ENCODE data around the gene HOXB6. TPM values are rescaled to one million over a fixed set of nuclear protein-coding genes. Genes with fewer than 3 reads are reported as not detected.
A peak's percentile ranks its signal among the peaks of the same experiment; 100 is the strongest.

Gene HOXB6
- total RNA-seq, 4 donors from 2014 or later, result 0.27 to 4.6 (median 0.45) TPM

- H3K4me3 ChIP-seq (ENCODE audit: low read depth, poor library complexity, severe bottlenecking), result peak overlapping the region; percentile 29
- TF ChIP-seq, protein P1, sequence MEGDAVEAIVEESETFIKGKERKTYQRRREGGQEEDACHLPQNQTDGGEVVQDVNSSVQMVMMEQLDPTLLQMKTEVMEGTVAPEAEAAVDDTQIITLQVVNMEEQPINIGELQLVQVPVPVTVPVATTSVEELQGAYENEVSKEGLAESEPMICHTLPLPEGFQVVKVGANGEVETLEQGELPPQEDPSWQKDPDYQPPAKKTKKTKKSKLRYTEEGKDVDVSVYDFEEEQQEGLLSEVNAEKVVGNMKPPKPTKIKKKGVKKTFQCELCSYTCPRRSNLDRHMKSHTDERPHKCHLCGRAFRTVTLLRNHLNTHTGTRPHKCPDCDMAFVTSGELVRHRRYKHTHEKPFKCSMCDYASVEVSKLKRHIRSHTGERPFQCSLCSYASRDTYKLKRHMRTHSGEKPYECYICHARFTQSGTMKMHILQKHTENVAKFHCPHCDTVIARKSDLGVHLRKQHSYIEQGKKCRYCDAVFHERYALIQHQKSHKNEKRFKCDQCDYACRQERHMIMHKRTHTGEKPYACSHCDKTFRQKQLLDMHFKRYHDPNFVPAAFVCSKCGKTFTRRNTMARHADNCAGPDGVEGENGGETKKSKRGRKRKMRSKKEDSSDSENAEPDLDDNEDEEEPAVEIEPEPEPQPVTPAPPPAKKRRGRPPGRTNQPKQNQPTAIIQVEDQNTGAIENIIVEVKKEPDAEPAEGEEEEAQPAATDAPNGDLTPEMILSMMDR (IDR thresholded peaks at IDR 0.05), result no peak
- no peak for TF ChIP-seq POLR2A (IDR thresholded peaks at IDR 0.05)
- intact Hi-C loops (cut with DNase I; ENCODE audit: low total_unique reads), result no loop called here
- 2 to 4% methylated on average over 16 to 19 of the region's 19 CpGs for WGBS, 2 donors
- no peak for DNase-seq (ENCODE audit: low spot score in 2 of 2)
These were observed 27.3 kb downstream of the HOXB6 start for GRCh38 chr17:48577330-48577945.

- TF ChIP-seq, protein P1 (IDR thresholded peaks at IDR 0.05), result no peak
- no peak for TF ChIP-seq POLR2A (IDR thresholded peaks at IDR 0.05)
- 22 to 27% methylated on average over 33 to 34 of the region's 43 CpGs for WGBS, 2 donors
- H3K4me3 ChIP-seq (ENCODE audit: low read depth, poor library complexity, severe bottlenecking), result no peak overlapping the region
- peak in 1 of 2 donors; percentile 93 for DNase-seq (ENCODE audit: low spot score in 2 of 2)
- intact Hi-C loops (cut with DNase I; ENCODE audit: low total_unique reads), result no loop called here
These were observed 28.1 kb downstream of the HOXB6 start for GRCh38 chr17:48576479-48577309.

DNA sequence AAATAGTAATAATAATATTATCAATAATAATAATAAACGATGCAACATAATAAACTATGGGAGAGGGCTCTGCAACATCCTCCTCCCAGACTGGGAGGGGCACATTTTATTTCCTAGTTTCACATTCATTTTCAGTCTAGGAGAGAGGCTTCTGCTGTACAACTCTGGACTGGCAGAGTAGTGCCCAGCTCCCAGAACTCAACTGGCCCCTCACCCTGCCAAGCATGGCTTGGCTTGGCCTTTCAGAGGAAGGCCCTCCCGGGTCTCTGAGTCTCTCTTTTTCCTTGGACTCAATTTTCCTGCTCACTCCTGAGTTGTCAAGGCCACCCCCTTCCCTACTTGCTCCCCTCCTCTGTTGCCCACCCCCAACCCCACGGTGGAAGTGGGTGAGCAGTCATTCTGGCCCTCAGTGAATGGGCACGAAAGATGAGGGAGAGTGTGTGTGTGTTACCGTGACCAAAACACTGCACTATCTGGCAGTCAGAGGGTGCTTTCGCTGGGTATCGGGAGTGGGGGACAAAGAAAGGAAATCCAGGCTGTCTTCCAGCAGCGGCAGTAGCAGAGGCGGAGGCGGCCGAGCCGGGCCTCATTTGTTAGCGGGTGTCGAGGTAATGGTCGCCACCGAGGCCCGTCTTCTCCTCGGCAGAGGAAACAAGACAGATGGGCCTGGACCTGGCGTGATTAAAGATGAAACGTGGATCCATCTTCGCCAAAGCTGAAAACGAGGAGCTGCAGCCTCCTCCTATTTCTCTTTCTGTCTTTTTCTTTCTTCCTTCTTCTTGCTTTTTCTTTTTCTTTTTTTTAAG lies 28.9 kb downstream of the HOXB6 start:
- TF ChIP-seq, protein P1 (IDR thresholded peaks at IDR 0.05), result no peak
- no peak for TF ChIP-seq POLR2A (IDR thresholded peaks at IDR 0.05)
- intact Hi-C loops (cut with DNase I; ENCODE audit: low total_unique reads), result no loop called here
- no peak overlapping the region for H3K4me3 ChIP-seq (ENCODE audit: low read depth, poor library complexity, severe bottlenecking)
- WGBS, 2 donors, result 58 to 67% methylated on average over 22 of the region's 22 CpGs
- no peak for DNase-seq (ENCODE audit: low spot score in 2 of 2)

DNA sequence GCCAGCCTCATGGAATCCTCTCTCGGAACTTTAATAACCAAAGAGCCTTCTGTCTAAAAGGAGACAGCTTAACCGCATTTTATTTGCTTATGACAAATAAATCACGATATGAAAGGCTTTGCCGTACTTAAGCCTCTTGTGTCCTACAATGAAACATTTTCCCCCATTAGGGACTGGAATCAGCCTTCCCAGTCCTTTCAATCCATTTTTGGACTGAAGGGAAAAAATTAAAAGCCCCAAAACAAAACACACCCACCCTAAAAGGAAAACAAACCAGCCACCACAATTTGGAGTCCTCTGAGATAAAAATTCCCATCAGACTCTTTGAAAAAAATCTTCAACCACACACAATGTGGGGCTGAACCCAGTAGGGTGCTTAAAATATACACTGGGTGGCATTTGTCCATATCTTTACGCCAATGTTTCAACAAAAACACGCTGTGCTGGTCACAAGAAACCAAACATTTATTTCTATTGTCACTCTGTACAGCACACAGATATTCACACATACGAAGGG lies 29.7 kb downstream of the HOXB6 start:
- WGBS, 2 donors, result 73 to 75% methylated on average over 7 of the region's 7 CpGs
- intact Hi-C loops (cut with DNase I; ENCODE audit: low total_unique reads), result no loop called here
- TF ChIP-seq POLR2A (IDR thresholded peaks at IDR 0.05), result no peak
- TF ChIP-seq, protein P1 (IDR thresholded peaks at IDR 0.05), result no peak
- H3K4me3 ChIP-seq (ENCODE audit: low read depth, poor library complexity, severe bottlenecking), result no peak overlapping the region
- DNase-seq (ENCODE audit: low spot score in 2 of 2), result no peak

GRCh38 chr17:48574505-48575065 lies 30.2 kb downstream of the HOXB6 start:
- no peak for DNase-seq (ENCODE audit: low spot score in 2 of 2)
- TF ChIP-seq, protein P1 (IDR thresholded peaks at IDR 0.05), result no peak
- TF ChIP-seq POLR2A (IDR thresholded peaks at IDR 0.05), result no peak
- intact Hi-C loops (cut with DNase I; ENCODE audit: low total_unique reads), result no loop called here
- H3K4me3 ChIP-seq (ENCODE audit: low read depth, poor library complexity, severe bottlenecking), result no peak overlapping the region
- WGBS, 2 donors, result 78 to 82% methylated on average over 8 of the region's 8 CpGs

Measured in lower leg skin (tissue), 4 donors.